Endothelial cell (in vitro differentiated cells): ENCODE data around the gene CADM2. TPM values are rescaled to one million over a fixed set of nuclear protein-coding genes. Genes with fewer than 3 reads are reported as not detected.

ENCODE experiments used
- DNase-seq: peaks from one replicate; pipeline ENCODE4 v3.0.0; 2021; ENCODE audit warnings: low spot score
- H3K27ac Mint-ChIP-seq: one replicate; pipeline ENCODE4 v1.8.0; 2021; ENCODE audit warnings: mixed read lengths, inconsistent platforms; ENCODE audit not compliant: unreplicated experiment
- H3K27me3 Mint-ChIP-seq: one replicate; pipeline ENCODE4 v1.8.0; 2021; ENCODE audit warnings: mild to moderate bottlenecking, moderate library complexity, mixed read lengths, inconsistent platforms; ENCODE audit not compliant: unreplicated experiment
- H3K36me3 Mint-ChIP-seq: one replicate; pipeline ENCODE4 v1.8.0; 2021; ENCODE audit warnings: mild to moderate bottlenecking, low read depth, mixed read lengths, inconsistent platforms; ENCODE audit not compliant: unreplicated experiment
- H3K4me1 Mint-ChIP-seq: one replicate; pipeline ENCODE4 v1.8.0; 2021; ENCODE audit warnings: mild to moderate bottlenecking, mixed read lengths, inconsistent platforms; ENCODE audit not compliant: unreplicated experiment
- H3K4me3 Mint-ChIP-seq: one replicate; pipeline ENCODE4 v1.8.0; 2021; ENCODE audit warnings: mild to moderate bottlenecking, mixed read lengths, inconsistent platforms; ENCODE audit not compliant: unreplicated experiment
- H3K9me3 Mint-ChIP-seq: one replicate; pipeline ENCODE4 v1.8.0; 2021; ENCODE audit warnings: mixed read lengths, inconsistent platforms; ENCODE audit not compliant: unreplicated experiment
- total RNA-seq: library from RNA; stranded (reverse); fragmentation: NEBNext Ultra II Directional; extraction: Animal tissue kit (Norgen Biotek cat#: 25700); gene quantifications from one replicate; pipeline ENCODE4 v1.2.1, GENCODE V29; 2021; ENCODE audit not compliant: unreplicated experiment
- TF ChIP-seq, protein P1 (sequence below): fragments of 200-600 bp; sonication (generic); IDR thresholded peaks from one replicate; pipeline ENCODE4 v1.5.0; 2021; ENCODE audit warnings: antibody characterized with exemption; ENCODE audit not compliant: unreplicated experiment

The CADM2 gene
- total RNA-seq, 1 donor from 2014 or later: 0.97 TPM

DNA sequence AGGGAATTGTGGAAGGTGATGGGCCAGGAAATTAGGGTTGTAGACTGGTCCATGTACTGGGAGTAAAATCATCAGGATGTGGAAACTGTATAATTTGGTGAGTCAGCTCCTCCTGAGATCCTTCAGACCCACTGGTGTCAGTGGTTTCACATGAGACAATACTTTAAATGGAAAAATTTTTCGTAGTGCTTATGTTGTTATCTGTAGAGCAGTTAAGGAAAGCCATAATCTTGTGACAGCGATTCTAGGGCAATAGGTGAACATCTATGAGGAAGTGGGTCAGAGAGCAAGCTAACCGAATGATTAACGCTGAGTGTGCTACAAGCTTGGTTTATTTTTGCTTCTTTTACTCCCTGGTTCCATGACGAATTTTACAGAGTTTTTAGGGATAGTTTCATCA lies 200.6 kb downstream of the CADM2 start:
- no peaks in the 10 kb centered on the region for H3K36me3 Mint-ChIP-seq
- no peak for DNase-seq
- H3K27me3 Mint-ChIP-seq: no peaks in the 10 kb centered on the region
- no peaks in the 10 kb centered on the region for H3K4me1 Mint-ChIP-seq
- TF ChIP-seq, protein P1, sequence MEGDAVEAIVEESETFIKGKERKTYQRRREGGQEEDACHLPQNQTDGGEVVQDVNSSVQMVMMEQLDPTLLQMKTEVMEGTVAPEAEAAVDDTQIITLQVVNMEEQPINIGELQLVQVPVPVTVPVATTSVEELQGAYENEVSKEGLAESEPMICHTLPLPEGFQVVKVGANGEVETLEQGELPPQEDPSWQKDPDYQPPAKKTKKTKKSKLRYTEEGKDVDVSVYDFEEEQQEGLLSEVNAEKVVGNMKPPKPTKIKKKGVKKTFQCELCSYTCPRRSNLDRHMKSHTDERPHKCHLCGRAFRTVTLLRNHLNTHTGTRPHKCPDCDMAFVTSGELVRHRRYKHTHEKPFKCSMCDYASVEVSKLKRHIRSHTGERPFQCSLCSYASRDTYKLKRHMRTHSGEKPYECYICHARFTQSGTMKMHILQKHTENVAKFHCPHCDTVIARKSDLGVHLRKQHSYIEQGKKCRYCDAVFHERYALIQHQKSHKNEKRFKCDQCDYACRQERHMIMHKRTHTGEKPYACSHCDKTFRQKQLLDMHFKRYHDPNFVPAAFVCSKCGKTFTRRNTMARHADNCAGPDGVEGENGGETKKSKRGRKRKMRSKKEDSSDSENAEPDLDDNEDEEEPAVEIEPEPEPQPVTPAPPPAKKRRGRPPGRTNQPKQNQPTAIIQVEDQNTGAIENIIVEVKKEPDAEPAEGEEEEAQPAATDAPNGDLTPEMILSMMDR: no peak
- H3K4me3 Mint-ChIP-seq: no peak overlapping the region
- H3K27ac Mint-ChIP-seq: no peak overlapping the region
- H3K9me3 Mint-ChIP-seq: no peaks in the 10 kb centered on the region

DNA sequence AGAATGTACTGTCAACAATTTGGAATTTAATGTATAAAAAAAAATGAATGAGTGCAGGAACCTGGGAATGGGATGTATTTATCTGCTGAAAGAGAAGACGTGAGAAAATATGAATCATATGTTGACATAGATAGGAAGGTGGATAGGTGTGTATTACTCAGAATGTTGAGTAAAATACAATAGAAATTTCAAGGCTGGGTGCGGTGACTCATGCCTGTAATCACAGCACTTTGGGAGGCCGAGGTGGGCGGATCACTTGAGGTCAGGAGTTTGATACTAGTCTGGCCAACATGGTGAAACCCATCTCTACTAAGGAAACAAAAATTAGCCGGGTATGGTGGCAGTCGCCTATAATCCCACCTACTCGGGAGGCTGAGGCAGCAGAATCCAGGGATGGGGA lies 202.8 kb downstream of the CADM2 start:
- Mint-ChIP-seq H3K4me1 (no peaks in the 10 kb centered on the region), H3K9me3 (no peaks in the 10 kb centered on the region), H3K4me3 (no peak overlapping the region), H3K36me3 (no peaks in the 10 kb centered on the region), H3K27me3 (no peaks in the 10 kb centered on the region), H3K27ac (no peak overlapping the region)
- DNase-seq: no peak
- TF ChIP-seq, protein P1: no peak

DNA sequence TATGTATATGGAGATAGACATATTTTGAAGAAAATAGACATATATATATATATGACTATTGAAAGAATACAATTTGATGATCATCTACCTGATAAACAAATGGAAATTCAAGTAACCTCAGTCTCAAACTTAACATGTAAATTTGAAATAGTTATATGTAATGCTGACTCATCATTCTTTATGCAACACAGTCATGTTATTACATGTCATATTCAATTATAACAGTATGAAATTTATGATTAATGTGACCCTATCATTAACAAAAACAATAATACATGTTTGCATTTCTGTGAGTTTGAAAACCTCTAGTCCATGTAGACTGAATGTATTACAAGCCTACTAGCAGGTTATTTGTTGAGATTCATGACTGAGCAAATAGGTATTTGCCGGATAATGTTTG lies 204.1 kb downstream of the CADM2 start:
- H3K9me3 Mint-ChIP-seq: no peaks in the 10 kb centered on the region
- no peak overlapping the region for H3K27ac Mint-ChIP-seq
- DNase-seq: no peak
- no peak overlapping the region for H3K4me3 Mint-ChIP-seq
- TF ChIP-seq, protein P1: no peak
- no peaks in the 10 kb centered on the region for H3K4me1 Mint-ChIP-seq
- H3K27me3 Mint-ChIP-seq: no peaks in the 10 kb centered on the region
- no peaks in the 10 kb centered on the region for H3K36me3 Mint-ChIP-seq

DNA sequence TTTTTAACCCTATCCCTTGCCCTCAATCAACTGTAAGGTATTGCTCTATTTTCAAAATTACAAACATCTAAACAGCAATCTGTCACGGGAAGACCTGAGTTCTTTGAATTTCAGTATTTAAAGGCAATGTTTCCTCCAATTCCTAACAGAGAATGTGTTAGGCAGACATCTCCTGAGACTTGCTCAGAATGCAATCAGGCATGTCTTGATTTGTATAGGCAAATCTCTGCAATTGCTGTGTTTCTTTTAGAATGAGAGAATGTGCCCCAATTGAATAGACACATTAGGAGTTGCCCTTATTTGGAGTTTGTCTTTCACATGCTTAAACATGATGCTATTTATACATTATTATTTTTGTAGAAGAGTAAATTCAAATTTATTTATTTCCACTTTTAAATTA lies 205.6 kb downstream of the CADM2 start:
- TF ChIP-seq, protein P1: no peak
- DNase-seq: no peak
- Mint-ChIP-seq H3K27ac (no peak overlapping the region), H3K36me3 (no peaks in the 10 kb centered on the region), H3K27me3 (no peaks in the 10 kb centered on the region), H3K9me3 (no peaks in the 10 kb centered on the region), H3K4me3 (no peak overlapping the region), H3K4me1 (no peaks in the 10 kb centered on the region)

DNA sequence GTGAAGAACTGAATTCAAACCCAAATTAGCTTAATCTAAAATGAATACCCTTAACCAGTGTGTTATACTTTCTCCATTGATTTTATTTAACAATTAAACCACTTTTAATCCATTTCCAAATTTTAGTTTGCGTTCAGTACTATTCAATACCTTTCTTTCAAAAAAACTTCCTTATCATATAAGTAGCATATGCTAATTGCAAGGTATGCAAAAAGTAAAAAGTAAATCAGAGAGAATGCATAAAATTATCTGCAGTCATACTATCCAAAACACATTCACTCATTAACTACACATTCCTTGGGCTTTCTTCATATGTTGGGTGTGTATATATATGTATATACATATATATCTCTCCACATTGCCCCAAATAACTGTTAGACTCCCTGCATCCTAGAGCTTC lies 208.8 kb downstream of the CADM2 start:
- no peak overlapping the region for H3K4me3 Mint-ChIP-seq
- H3K9me3 Mint-ChIP-seq: no peaks in the 10 kb centered on the region
- no peak overlapping the region for H3K27ac Mint-ChIP-seq
- H3K36me3 Mint-ChIP-seq: no peaks in the 10 kb centered on the region
- H3K4me1 Mint-ChIP-seq: no peaks in the 10 kb centered on the region
- H3K27me3 Mint-ChIP-seq: no peaks in the 10 kb centered on the region
- TF ChIP-seq, protein P1: no peak
- DNase-seq: no peak
